Measurements from ENCODE around the gene FOXL2.

GRCh38 chr3:138935863-138936740 lies 10.8 kb downstream of the FOXL2 start:
- TF ChIP-seq E2F1 (CRISPR knock-in tag; IDR thresholded peaks at IDR 0.05), result no peak
- TF ChIP-seq YBX1 (IDR thresholded peaks at IDR 0.05), result no peak
- no peak for TF ChIP-seq E2F5 (CRISPR knock-in tag; IDR thresholded peaks at IDR 0.05)
- TF ChIP-seq POLR2A (conservative IDR thresholded peaks at IDR 0.05), result peak; percentile 58
- TF ChIP-seq ZBTB33 (CRISPR knock-in tag; IDR thresholded peaks at IDR 0.05), result no peak
- peak; percentile 86; the same call in 1 of the 2 replicates for TF ChIP-seq ZBTB7A (IDR thresholded peaks at IDR 0.05; ENCODE audit: borderline replicate concordance, control insufficient read depth, low read depth, low read length)
- TF ChIP-seq CBX5 (IDR thresholded peaks at IDR 0.05; ENCODE audit: borderline replicate concordance, low read depth), result no peak
- no peak for TF ChIP-seq FOXJ3 (CRISPR knock-in tag; IDR thresholded peaks at IDR 0.05)
